HG03439 (cell line): ENCODE data around the gene HSPB6.
A peak's percentile ranks its signal among the peaks of the same experiment; 100 is the strongest.

Experiments
- ATAC-seq: cut with Tn5 transposase; IDR thresholded peaks from one replicate; pipeline ENCODE4 v1.9.1; 2021; ENCODE audit warnings: mild to moderate bottlenecking, moderate library complexity; ENCODE audit not compliant: unreplicated experiment

The HSPB6 gene

GRCh38 chr19:35717665-35718344, 39.0 kb downstream of the HSPB6 start, which contains the start of gene KMT2B:
KMT2B (plus strand) TSS chr19:35718003; CDS start chr19:35718019, 16 bp downstream.
- peak; percentile 0 for ATAC-seq

- peak; percentile 61 for ATAC-seq
Observed at GRCh38 chr19:35716801-35717664, 39.8 kb downstream of the HSPB6 start.

- ATAC-seq: peak; percentile 4
Observed at GRCh38 chr19:35715981-35716800, 40.6 kb downstream of the HSPB6 start.

- ATAC-seq: no peak
Observed at GRCh38 chr19:35715355-35715809, 41.4 kb downstream of the HSPB6 start.

- no peak for ATAC-seq
Observed at GRCh38 chr19:35714601-35715354, 42.1 kb downstream of the HSPB6 start.

- ATAC-seq: no peak
Observed at GRCh38 chr19:35713904-35714495, 42.8 kb downstream of the HSPB6 start.

GRCh38 chr19:35713506-35713850, 43.4 kb downstream of the HSPB6 start:
- no peak for ATAC-seq

DNA sequence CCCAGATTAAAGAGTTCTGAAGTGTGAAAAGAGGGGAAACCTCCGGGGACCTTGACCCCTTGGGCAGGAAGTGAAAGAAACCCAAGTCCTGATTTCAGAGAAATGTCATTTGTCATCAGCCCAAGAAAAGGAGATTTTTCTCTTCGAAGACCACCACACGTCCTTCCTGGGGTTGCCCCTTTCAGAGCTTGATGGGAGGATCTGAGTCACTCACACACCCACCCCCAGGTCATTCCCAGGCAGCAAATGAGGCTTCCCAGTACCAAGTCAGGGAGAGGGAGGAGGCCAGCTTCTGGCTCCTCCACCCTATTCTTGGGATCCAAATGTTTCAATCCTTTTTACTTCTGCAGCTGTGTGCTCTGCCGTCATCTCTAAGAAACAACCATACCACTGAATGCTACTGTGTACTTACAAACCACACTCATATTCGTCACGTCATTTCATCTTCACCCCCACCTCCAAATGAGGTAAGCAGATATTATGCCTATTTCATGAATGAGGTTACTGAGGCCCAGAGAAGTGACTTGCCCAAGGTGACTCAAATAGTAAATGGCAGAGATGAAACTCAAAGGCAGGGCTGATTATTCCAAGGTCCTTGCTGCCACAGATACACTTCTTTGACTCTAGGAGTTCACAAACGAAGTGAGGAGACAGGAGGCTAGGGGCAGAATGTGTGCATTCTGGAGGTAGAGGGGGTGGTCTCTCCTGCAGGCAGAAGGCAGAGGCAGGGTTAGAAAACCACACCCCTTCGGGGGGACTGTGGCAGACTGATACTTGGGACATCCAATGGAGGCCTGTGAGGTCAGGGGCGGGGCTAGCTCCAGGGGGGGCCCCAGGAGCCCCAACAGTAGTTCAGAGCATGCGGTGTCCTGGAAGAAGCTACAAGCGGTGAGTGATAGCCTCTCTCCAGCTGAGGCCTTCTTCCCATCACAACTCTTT, 44.0 kb downstream of the HSPB6 start:
- no peak for ATAC-seq

DNA sequence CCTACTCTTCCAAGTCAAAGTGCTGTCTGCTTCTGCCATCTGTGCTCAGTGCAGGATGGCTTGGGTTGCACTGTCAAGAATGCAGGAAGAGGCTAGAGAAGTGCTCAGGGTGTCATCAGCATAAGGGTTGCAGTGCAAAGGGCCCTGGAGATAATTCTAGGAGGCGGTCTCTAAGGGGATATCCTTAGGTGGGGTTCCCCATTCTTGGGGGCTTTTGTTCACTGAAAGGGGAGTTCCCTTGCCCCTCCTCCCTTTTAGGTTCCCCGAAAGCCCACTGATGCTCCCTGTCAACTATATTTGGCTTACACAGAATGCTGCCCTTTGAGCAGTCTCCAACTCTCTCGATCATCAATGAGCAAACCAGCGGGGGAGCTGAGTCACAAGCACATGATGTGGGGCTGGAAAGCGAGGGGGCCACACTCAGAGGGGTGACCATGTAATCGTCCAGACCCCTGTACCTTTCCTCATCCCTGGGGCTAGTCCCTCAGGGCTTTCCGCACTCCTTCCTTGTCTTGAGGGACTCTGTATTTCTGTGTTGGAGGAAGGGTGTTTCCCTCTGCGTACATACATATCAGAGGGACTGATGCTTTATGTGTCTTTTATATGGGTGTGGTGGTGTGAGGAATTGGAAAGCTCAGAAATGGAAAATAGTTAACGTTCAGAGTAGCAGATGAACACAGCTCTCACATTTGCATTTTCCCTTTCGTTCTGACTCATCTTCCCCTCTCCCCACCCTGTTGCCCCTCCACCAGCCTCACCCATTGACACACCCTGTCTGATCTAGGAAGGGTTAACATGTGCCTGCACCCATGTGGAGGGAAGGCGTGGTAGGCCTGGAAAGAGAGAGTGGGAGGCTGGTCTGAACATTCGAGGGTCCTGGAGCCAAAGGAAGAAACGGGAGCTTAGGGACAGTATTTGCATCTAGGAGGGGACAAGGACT, 45.8 kb downstream of the HSPB6 start:
- ATAC-seq: peak; percentile 28

DNA sequence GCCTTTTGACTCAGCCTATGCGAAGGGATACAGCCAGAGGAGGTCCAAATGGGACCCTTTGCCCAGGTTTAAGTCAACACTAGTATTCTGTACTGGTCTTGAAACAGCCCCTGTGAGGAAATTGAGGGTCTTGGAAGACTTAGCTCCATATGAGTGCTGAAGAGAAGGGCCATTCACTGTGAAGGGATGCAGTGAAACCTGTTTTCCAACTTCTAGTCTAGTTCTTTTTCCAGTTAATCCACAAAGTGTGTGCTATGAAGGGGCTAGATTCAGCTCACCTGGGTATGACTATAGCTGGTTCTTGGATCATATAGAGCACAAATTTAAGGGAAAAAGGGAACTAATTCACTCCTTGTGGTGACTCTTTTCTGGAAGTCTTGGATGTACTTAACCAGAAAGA, 48.4 kb downstream of the HSPB6 start:
- no peak for ATAC-seq
